Measurements from ENCODE around the gene GDF2. TPM values are rescaled to one million over a fixed set of nuclear protein-coding genes. Genes with fewer than 3 reads are reported as not detected.

The GDF2 gene
- polyA plus RNA-seq, 1 donor from 2014 or later: not detected

GRCh38 chr10:47321521-47322195 is 596 bp upstream of the GDF2 start:
- TF ChIP-seq RAD21 (conservative IDR thresholded peaks at IDR 0.05) (no peak), REST (IDR thresholded peaks at IDR 0.05; ENCODE audit: borderline replicate concordance) (no peak), POLR2AphosphoS5 (IDR thresholded peaks at IDR 0.05) (no peak), SMC3 (conservative IDR thresholded peaks at IDR 0.05; ENCODE audit: poor library complexity) (no peak), MXI1 (conservative IDR thresholded peaks at IDR 0.05; ENCODE audit: poor library complexity, severe bottlenecking) (no peak), TAF1 (IDR thresholded peaks at IDR 0.05; ENCODE audit: low read depth) (no peak), EP300 (conservative IDR thresholded peaks at IDR 0.05; ENCODE audit: poor library complexity, severe bottlenecking) (no peak), CTCF (IDR thresholded peaks at IDR 0.05; ENCODE audit: poor library complexity, severe bottlenecking) (no peak), EZH2 (IDR thresholded peaks at IDR 0.05; ENCODE audit: borderline replicate concordance, insufficient read depth, low read length, poor library complexity, severe bottlenecking) (no peak)
- H3K27me3 ChIP-seq (ENCODE audit: insufficient read depth, low read depth, low read length): no peaks in the 10 kb centered on the region
- H3K27ac ChIP-seq (ENCODE audit: low read length): no peak overlapping the region
- no peaks in the 10 kb centered on the region for H3K9me2 ChIP-seq (ENCODE audit: insufficient read depth, low read length)
- H3K79me2 ChIP-seq (replicated peaks; ENCODE audit: insufficient read depth, low read length): no peaks in the 10 kb centered on the region
- H3K4me3 ChIP-seq (ENCODE audit: low read length): no peak overlapping the region
- no peak overlapping the region for H2AFZ ChIP-seq (ENCODE audit: low read depth, low read length)
- H4K20me1 ChIP-seq (ENCODE audit: insufficient read depth): no peaks in the 10 kb centered on the region
- H3K9me3 ChIP-seq (ENCODE audit: low read length): no peaks in the 10 kb centered on the region
- no peak overlapping the region for H3K9ac ChIP-seq (ENCODE audit: low read length)
- no peaks in the 10 kb centered on the region for H3K36me3 ChIP-seq (ENCODE audit: insufficient read depth, low read length)
- H3F3A ChIP-seq (ENCODE audit: insufficient read depth, low read length, poor library complexity, severe bottlenecking): no peaks in the 10 kb centered on the region
- no peak overlapping the region for H3K4me2 ChIP-seq (ENCODE audit: low read length)

- no peaks in the 10 kb centered on the region for H3K79me2 ChIP-seq (replicated peaks; ENCODE audit: insufficient read depth, low read length)
- no peak overlapping the region for H2AFZ ChIP-seq (ENCODE audit: low read depth, low read length)
- H3K4me3 ChIP-seq (ENCODE audit: low read length): no peak overlapping the region
- H4K20me1 ChIP-seq (ENCODE audit: insufficient read depth): no peaks in the 10 kb centered on the region
- H3K9me2 ChIP-seq (ENCODE audit: insufficient read depth, low read length): no peaks in the 10 kb centered on the region
- no peaks in the 10 kb centered on the region for H3K36me3 ChIP-seq (ENCODE audit: insufficient read depth, low read length)
- no peak for TF ChIP-seq TAF1 (IDR thresholded peaks at IDR 0.05; ENCODE audit: low read depth)
- TF ChIP-seq RAD21 (conservative IDR thresholded peaks at IDR 0.05): no peak
- no peak for TF ChIP-seq POLR2AphosphoS5 (IDR thresholded peaks at IDR 0.05)
- TF ChIP-seq EP300 (conservative IDR thresholded peaks at IDR 0.05; ENCODE audit: poor library complexity, severe bottlenecking): no peak
- no peak for TF ChIP-seq MXI1 (conservative IDR thresholded peaks at IDR 0.05; ENCODE audit: poor library complexity, severe bottlenecking)
- TF ChIP-seq SMC3 (conservative IDR thresholded peaks at IDR 0.05; ENCODE audit: poor library complexity): no peak
- no peak for TF ChIP-seq CTCF (IDR thresholded peaks at IDR 0.05; ENCODE audit: poor library complexity, severe bottlenecking)
- TF ChIP-seq EZH2 (IDR thresholded peaks at IDR 0.05; ENCODE audit: borderline replicate concordance, insufficient read depth, low read length, poor library complexity, severe bottlenecking): no peak
- TF ChIP-seq REST (IDR thresholded peaks at IDR 0.05; ENCODE audit: borderline replicate concordance): no peak
- no peaks in the 10 kb centered on the region for H3K27me3 ChIP-seq (ENCODE audit: insufficient read depth, low read depth, low read length)
- no peak overlapping the region for H3K4me2 ChIP-seq (ENCODE audit: low read length)
- no peaks in the 10 kb centered on the region for H3F3A ChIP-seq (ENCODE audit: insufficient read depth, low read length, poor library complexity, severe bottlenecking)
- peak overlapping the region; percentile 9 for H3K9ac ChIP-seq (ENCODE audit: low read length)
- no peaks in the 10 kb centered on the region for H3K9me3 ChIP-seq (ENCODE audit: low read length)
- no peak overlapping the region for H3K27ac ChIP-seq (ENCODE audit: low read length)
Observed at GRCh38 chr10:47323087-47323486, 833 bp downstream of the GDF2 start.

All from neural cell (in vitro differentiated cells).